ENCODE results near the gene GLOD5. TPM values are rescaled to one million over a fixed set of nuclear protein-coding genes. Genes with fewer than 3 reads are reported as not detected.

GLOD5 gene
- total RNA-seq, 2 donors from 2014 or later: not detected

Other genes starting within 250 kb of the GLOD5 start
- 100 to 1,000 TPM; 105 to 119 TPM for gene EBP, start 239.9 kb upstream of the GLOD5 start, total RNA-seq
- 1 to 10 TPM; 7.0 to 7.6 TPM for gene TBC1D25, start 222.0 kb upstream of the GLOD5 start, total RNA-seq
- gene RBM3, start 187.3 kb upstream of the GLOD5 start, total RNA-seq: 100 to 1,000 TPM; 183 to 189 TPM
- gene WDR13, start 164.3 kb upstream of the GLOD5 start, total RNA-seq: 10 to 100 TPM; 51.3 to 51.9 TPM
- gene WAS, start 77.9 kb upstream of the GLOD5 start, total RNA-seq: under 1 TPM; 0.51 to 0.84 TPM
- gene SUV39H1, start 65.0 kb upstream of the GLOD5 start, total RNA-seq: 10 to 100 TPM in 1 of 2 donors, 1 to 10 TPM in 1; 7.8 to 10.6 TPM
- gene GATA1, start 24.8 kb downstream of the GLOD5 start, total RNA-seq: not detected
- gene HDAC6, start 40.3 kb downstream of the GLOD5 start, total RNA-seq: 100 to 1,000 TPM; 121 to 135 TPM
- not detected for gene ERAS, start 64.8 kb downstream of the GLOD5 start, total RNA-seq
- gene PCSK1N, start 73.9 kb downstream of the GLOD5 start, total RNA-seq: 1 to 10 TPM; 2.9 to 4.0 TPM
- 10 to 100 TPM; 78.6 to 83.3 TPM for gene TIMM17B, start 136.0 kb downstream of the GLOD5 start, total RNA-seq
- gene PQBP1, start 136.2 kb downstream of the GLOD5 start, total RNA-seq: 10 to 100 TPM; 46.6 to 69.0 TPM
- gene SLC35A2, start 149.9 kb downstream of the GLOD5 start, total RNA-seq: 10 to 100 TPM; 22.8 to 24.7 TPM
- gene PIM2, start 157.3 kb downstream of the GLOD5 start, total RNA-seq: 10 to 100 TPM; 26.2 to 94.0 TPM
- 10 to 100 TPM; 50.3 to 56.5 TPM for gene OTUD5, start 195.9 kb downstream of the GLOD5 start, total RNA-seq
- gene KCND1, start 210.1 kb downstream of the GLOD5 start, total RNA-seq: 1 to 10 TPM; 3.6 to 7.0 TPM
- gene GRIPAP1, start 240.5 kb downstream of the GLOD5 start, total RNA-seq: 10 to 100 TPM; 55.9 to 63.1 TPM